Measurements from ENCODE around the gene CRYBG1. TPM values are rescaled to one million over a fixed set of nuclear protein-coding genes. Genes with fewer than 3 reads are reported as not detected.
"Not testable (repeated sequence)": the region's sequence is repeated elsewhere in the genome, so short reads cannot be mapped to it uniquely, and the experiment has no call there.

CRYBG1 gene
- total RNA-seq, 1 experiment from 2014 or later = 5.7 TPM

- no peak overlapping the region for H4K8ac ChIP-seq (replicated peaks; ENCODE audit: insufficient read length, low read depth, low read length)
- no peak overlapping the region for H2BK15ac ChIP-seq (ENCODE audit: low read depth, low read length)
- no peak overlapping the region for H3K23ac ChIP-seq (ENCODE audit: insufficient read length, low read depth, low read length)
- no peaks in the 10 kb centered on the region for H3K4me1 ChIP-seq (ENCODE audit: insufficient read depth, low read length)
- no peaks in the 10 kb centered on the region for H3K79me2 ChIP-seq (ENCODE audit: insufficient read depth, low read length)
- Mint-ChIP-seq H3K4me3 (no peak overlapping the region), H3K9me3 (no peaks in the 10 kb centered on the region), H3K27ac (no peak overlapping the region), H3K36me3 (ENCODE audit: insufficient read depth in 1 of 3, low read depth in 3 of 3) (peaks cover 0 to 2% (median 0%) of the 10 kb centered on the region in 3 experiments; a peak in 1 of 7 replicates), H3K4me1 (peaks cover 26 to 29% of the 10 kb centered on the region in 2 experiments), H3K27me3 (ENCODE audit: low read depth) (peaks cover 58% of the 10 kb centered on the region)
- H3K18ac ChIP-seq (ENCODE audit: insufficient read length, low read depth, low read length) = no peak overlapping the region
- no peak overlapping the region for H2BK12ac ChIP-seq (ENCODE audit: insufficient read length, low read depth, low read length)
- no peak for TF ChIP-seq CTCF (conservative IDR thresholded peaks at IDR 0.05)
- H2BK5ac ChIP-seq (ENCODE audit: insufficient read length, low read length) = no peak overlapping the region
- no peak overlapping the region for H3K4ac ChIP-seq (ENCODE audit: low read depth, low read length)
- no peak overlapping the region for H3K9ac ChIP-seq (ENCODE audit: extremely low read depth, insufficient read length, low read length)
- H4K20me1 ChIP-seq (ENCODE audit: control insufficient read depth, insufficient read depth, insufficient read length) = no peaks in the 10 kb centered on the region
- no peak overlapping the region for H2AFZ ChIP-seq (ENCODE audit: low read length)
- no peak overlapping the region for H2AK5ac ChIP-seq (ENCODE audit: insufficient read length, low read length)
- H3K56ac ChIP-seq (ENCODE audit: insufficient read length, low read depth, low read length) = no peak overlapping the region
- H3T11ph ChIP-seq (ENCODE audit: low read length) = no peak overlapping the region
- no peak overlapping the region for H3K27ac ChIP-seq (ENCODE audit: insufficient read length, low read depth, low read length)
- no peak overlapping the region for H3K14ac ChIP-seq (ENCODE audit: insufficient read depth, low read length)
- peaks cover 27% of the 10 kb centered on the region for H3K23me2 ChIP-seq (ENCODE audit: insufficient read length, low read depth, low read length, poor library complexity, severe bottlenecking)
- H3K4me2 ChIP-seq (ENCODE audit: insufficient read depth, insufficient read length, low read length) = no peak overlapping the region
- no peak overlapping the region for H4K91ac ChIP-seq (ENCODE audit: insufficient read length, low read depth, low read length)
- no CpG with 5 or more reads among the region's 2 CpGs for WGBS (ENCODE audit: extremely low coverage, insufficient read length, low lambda C conversion rate)
- H2BK120ac ChIP-seq (ENCODE audit: low read depth, low read length, poor library complexity, severe bottlenecking) = no peak overlapping the region
- no peaks in the 10 kb centered on the region for H3K79me1 ChIP-seq (ENCODE audit: insufficient read depth, low read depth, low read length, poor library complexity, severe bottlenecking)
- no peak overlapping the region for H4K5ac ChIP-seq (ENCODE audit: insufficient read length, low read depth, low read length)
- H2BK20ac ChIP-seq (ENCODE audit: low read depth, low read length, poor library complexity, severe bottlenecking) = no peak overlapping the region
- H3K27me3 ChIP-seq (ENCODE audit: insufficient read depth, low read length) = peaks cover 21% of the 10 kb centered on the region; the same call in 1 of the 2 replicates
- no peak for DNase-seq
- H3K9me3 ChIP-seq (ENCODE audit: control insufficient read depth, low read depth, low read length) = no peaks in the 10 kb centered on the region
Observed at GRCh38 chr6:106514583-106514885, 154.0 kb downstream of the CRYBG1 start.

GRCh38 chr6:106515582-106515981 lies 155.1 kb downstream of the CRYBG1 start:
- not testable (repeated sequence) for H3K56ac ChIP-seq (ENCODE audit: insufficient read length, low read depth, low read length); H3K27ac Mint-ChIP-seq; H2AK5ac ChIP-seq (ENCODE audit: insufficient read length, low read length); H2BK20ac ChIP-seq (ENCODE audit: low read depth, low read length, poor library complexity, severe bottlenecking); H4K20me1 ChIP-seq (ENCODE audit: control insufficient read depth, insufficient read depth, insufficient read length); H3K36me3 Mint-ChIP-seq (ENCODE audit: insufficient read depth in 1 of 3, low read depth in 3 of 3); H3K4me2 ChIP-seq (ENCODE audit: insufficient read depth, insufficient read length, low read length); H2BK5ac ChIP-seq (ENCODE audit: insufficient read length, low read length); H3K9me3 Mint-ChIP-seq; H3K9ac ChIP-seq (ENCODE audit: extremely low read depth, insufficient read length, low read length); H3K27ac ChIP-seq (ENCODE audit: insufficient read length, low read depth, low read length); H3K14ac ChIP-seq (ENCODE audit: insufficient read depth, low read length); H3K4ac ChIP-seq (ENCODE audit: low read depth, low read length); DNase-seq; H2BK15ac ChIP-seq (ENCODE audit: low read depth, low read length); H4K5ac ChIP-seq (ENCODE audit: insufficient read length, low read depth, low read length); H4K91ac ChIP-seq (ENCODE audit: insufficient read length, low read depth, low read length); H3T11ph ChIP-seq (ENCODE audit: low read length); H2BK120ac ChIP-seq (ENCODE audit: low read depth, low read length, poor library complexity, severe bottlenecking); H3K9me3 ChIP-seq (ENCODE audit: control insufficient read depth, low read depth, low read length); H3K23ac ChIP-seq (ENCODE audit: insufficient read length, low read depth, low read length); H3K18ac ChIP-seq (ENCODE audit: insufficient read length, low read depth, low read length); H2BK12ac ChIP-seq (ENCODE audit: insufficient read length, low read depth, low read length); H4K8ac ChIP-seq (replicated peaks; ENCODE audit: insufficient read length, low read depth, low read length); H3K4me3 Mint-ChIP-seq; H2AFZ ChIP-seq (ENCODE audit: low read length); H3K79me1 ChIP-seq (ENCODE audit: insufficient read depth, low read depth, low read length, poor library complexity, severe bottlenecking); H3K4me1 ChIP-seq (ENCODE audit: insufficient read depth, low read length); H3K79me2 ChIP-seq (ENCODE audit: insufficient read depth, low read length)
- no CpG with 5 or more reads among the region's 3 CpGs for WGBS (ENCODE audit: extremely low coverage, insufficient read length, low lambda C conversion rate)
- peaks cover 51% of the 10 kb centered on the region for H3K27me3 Mint-ChIP-seq (ENCODE audit: low read depth)
- peaks cover 20 to 22% of the 10 kb centered on the region in 2 experiments for H3K4me1 Mint-ChIP-seq
- Histone ChIP-seq H3K23me2 (ENCODE audit: insufficient read length, low read depth, low read length, poor library complexity, severe bottlenecking) (peaks cover 17% of the 10 kb centered on the region), H3K27me3 (ENCODE audit: insufficient read depth, low read length) (peaks cover 16% of the 10 kb centered on the region; the same call in 1 of the 2 replicates)
